Measurements from ENCODE around the gene TPCN1.
A peak's percentile ranks its signal among the peaks of the same experiment; 100 is the strongest.

TPCN1 gene

DNA sequence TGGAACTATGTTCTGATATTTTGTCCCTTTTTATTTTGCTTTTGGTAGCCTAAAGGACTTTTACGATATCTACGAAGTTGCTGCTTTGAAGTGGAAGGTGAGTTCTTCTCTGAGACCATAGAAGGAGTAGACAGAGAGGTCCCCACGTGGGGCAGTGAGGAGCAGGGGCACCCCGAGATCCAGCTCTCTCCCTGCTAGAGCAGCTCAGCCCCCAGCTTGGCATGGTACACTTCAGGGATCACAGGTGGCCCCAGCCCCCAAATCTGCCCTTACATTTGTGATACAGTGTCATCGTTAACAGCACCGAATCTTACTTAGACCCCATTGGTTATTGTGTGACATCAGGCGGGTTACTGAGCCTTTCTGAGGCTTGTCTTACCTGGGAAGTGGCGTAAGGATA lies 56.9 kb downstream of the TPCN1 start:
- Histone ChIP-seq H3K36me3 (ENCODE audit: control insufficient read depth, insufficient read depth, low read length, severe bottlenecking) (peaks cover 12% of the 10 kb centered on the region), H3K4me3 (ENCODE audit: low read length) (no peak overlapping the region), H3K27me3 (replicated peaks; ENCODE audit: control insufficient read depth, insufficient read depth, low read length) (no peaks in the 10 kb centered on the region), H3K4me1 (ENCODE audit: control insufficient read depth, insufficient read depth, low read length) (no peaks in the 10 kb centered on the region), H3K9ac (ENCODE audit: low read length) (no peak overlapping the region), H3K9me3 (ENCODE audit: control insufficient read depth, low read length) (no peaks in the 10 kb centered on the region)
- DNase-seq (ENCODE audit: low read depth): no peak

DNA sequence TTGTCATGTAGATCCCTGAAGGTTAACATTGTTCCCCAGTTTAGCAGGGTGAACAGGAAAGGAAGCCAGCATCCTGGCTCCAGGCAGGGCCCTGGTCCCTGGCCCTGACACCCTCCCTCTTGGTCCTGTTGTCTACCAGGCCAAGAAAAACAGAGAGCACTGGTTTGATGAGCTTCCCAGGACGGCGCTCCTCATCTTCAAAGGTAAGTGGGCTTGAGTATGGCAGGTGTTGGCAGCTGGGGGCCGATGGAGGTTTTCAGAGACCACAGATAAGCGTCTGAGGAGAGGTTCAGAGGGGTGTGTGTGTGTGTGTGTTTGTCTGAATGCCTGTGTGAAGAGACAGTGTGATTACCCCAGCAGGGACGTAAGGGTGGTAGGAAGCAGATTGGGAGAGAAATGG lies 57.4 kb downstream of the TPCN1 start:
- no peaks in the 10 kb centered on the region for H3K9me3 ChIP-seq (ENCODE audit: control insufficient read depth, low read length)
- H3K9ac ChIP-seq (ENCODE audit: low read length): no peak overlapping the region
- peaks cover 12% of the 10 kb centered on the region for H3K36me3 ChIP-seq (ENCODE audit: control insufficient read depth, insufficient read depth, low read length, severe bottlenecking)
- no peak for DNase-seq (ENCODE audit: low read depth)
- H3K27me3 ChIP-seq (replicated peaks; ENCODE audit: control insufficient read depth, insufficient read depth, low read length): no peaks in the 10 kb centered on the region
- no peak overlapping the region for H3K4me3 ChIP-seq (ENCODE audit: low read length)
- no peaks in the 10 kb centered on the region for H3K4me1 ChIP-seq (ENCODE audit: control insufficient read depth, insufficient read depth, low read length)

DNA sequence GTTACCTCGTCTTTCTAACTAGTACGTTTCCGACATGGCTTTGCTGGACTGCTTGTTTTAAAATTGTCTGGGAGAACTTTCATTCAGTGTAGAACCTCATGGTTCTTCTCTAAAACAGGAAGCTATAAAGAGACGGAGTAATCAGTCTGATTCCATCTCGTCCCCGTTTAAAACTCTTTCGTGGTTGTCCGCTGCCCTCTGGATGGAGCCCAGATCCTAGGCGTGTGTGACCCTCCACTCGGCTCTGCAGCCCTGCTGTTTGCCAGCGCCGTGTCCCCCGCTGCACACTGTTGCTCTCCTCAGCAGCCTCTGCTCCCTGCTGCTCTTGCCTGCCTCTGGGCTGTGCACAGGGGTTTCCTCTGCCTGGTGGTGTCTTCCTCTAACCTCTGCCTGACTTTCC lies 63.5 kb downstream of the TPCN1 start:
- no peaks in the 10 kb centered on the region for H3K4me1 ChIP-seq (ENCODE audit: control insufficient read depth, insufficient read depth, low read length)
- no peak for DNase-seq (ENCODE audit: low read depth)
- H3K9ac ChIP-seq (ENCODE audit: low read length): no peak overlapping the region

DNA sequence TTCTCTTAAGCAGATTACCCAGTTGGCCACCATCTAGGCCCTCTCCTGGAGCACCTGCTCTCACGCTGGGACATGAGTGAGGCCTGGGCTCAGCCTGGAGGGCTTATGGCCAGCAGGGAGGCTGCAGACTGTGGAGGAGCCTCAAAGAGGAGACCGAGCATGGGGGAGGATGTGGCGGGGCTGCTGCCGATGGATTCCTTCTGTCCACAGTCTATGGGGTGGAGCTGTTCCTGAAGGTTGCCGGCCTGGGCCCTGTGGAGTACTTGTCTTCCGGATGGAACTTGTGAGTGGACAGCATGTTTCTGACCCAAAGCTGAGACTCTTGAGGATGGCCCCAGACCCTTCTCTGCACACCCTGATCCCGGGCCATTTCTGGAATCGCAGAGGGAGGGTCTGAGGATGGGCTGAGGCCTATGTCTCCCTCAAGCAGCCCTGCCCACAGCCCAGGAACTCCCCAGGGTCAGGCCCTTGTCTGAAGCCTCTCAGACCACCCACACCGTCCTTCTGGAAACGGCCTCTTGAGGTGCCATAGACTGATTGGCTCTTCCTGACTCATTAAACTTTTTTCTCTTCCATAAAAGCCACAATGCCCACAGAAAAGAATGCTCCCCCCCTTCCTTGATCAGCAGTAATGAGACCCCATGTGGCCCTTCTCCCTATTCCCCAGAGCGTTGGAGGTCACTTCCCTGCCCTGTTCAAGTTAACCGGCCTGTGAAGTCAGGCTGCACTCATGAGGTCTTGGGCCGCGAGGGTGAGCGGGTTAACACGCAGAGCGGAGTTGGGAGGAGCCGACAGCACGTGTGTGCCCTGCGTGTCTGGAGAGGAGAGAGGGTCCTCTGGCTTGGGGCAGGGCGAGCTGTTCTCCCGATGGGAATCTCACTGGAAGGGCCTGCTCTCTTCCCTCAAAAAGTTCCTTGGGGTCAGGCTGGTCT lies 64.7 kb downstream of the TPCN1 start:
- H3K4me3 ChIP-seq (ENCODE audit: low read length): no peak overlapping the region
- DNase-seq (ENCODE audit: low read depth): no peak
- no peaks in the 10 kb centered on the region for H3K4me1 ChIP-seq (ENCODE audit: control insufficient read depth, insufficient read depth, low read length)
- H3K9ac ChIP-seq (ENCODE audit: low read length): no peak overlapping the region
- peaks cover 8% of the 10 kb centered on the region for H3K36me3 ChIP-seq (ENCODE audit: control insufficient read depth, insufficient read depth, low read length, severe bottlenecking)
- no peaks in the 10 kb centered on the region for H3K9me3 ChIP-seq (ENCODE audit: control insufficient read depth, low read length)
- no peaks in the 10 kb centered on the region for H3K27me3 ChIP-seq (replicated peaks; ENCODE audit: control insufficient read depth, insufficient read depth, low read length)

More for the DNA sequence above, 63.5 kb downstream of the TPCN1 start:
- H3K36me3 ChIP-seq (ENCODE audit: control insufficient read depth, insufficient read depth, low read length, severe bottlenecking): peaks cover 11% of the 10 kb centered on the region
- no peak overlapping the region for H3K4me3 ChIP-seq (ENCODE audit: low read length)
- H3K9me3 ChIP-seq (ENCODE audit: control insufficient read depth, low read length): no peaks in the 10 kb centered on the region
- no peaks in the 10 kb centered on the region for H3K27me3 ChIP-seq (replicated peaks; ENCODE audit: control insufficient read depth, insufficient read depth, low read length)

DNA sequence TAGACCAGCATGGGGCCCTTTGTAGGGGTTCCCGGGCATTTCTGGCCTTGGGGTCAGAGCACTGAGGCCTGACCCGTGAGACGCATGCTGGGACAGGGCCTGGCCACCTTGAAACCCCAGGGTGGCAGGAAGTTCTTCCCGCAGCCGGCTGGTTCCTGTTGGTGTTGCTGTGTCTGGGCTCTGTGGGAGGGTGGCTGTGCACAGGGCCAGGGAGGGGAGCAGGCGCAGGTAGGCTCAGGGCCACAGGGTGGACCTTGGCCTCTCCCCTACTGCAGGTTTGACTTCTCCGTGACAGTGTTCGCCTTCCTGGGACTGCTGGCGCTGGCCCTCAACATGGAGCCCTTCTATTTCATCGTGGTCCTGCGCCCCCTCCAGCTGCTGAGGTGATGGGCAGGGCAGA lies 65.4 kb downstream of the TPCN1 start:
- Histone ChIP-seq H3K4me3 (ENCODE audit: low read length) (no peak overlapping the region), H3K36me3 (ENCODE audit: control insufficient read depth, insufficient read depth, low read length, severe bottlenecking) (peaks cover 8% of the 10 kb centered on the region), H3K4me1 (ENCODE audit: control insufficient read depth, insufficient read depth, low read length) (peaks cover 5% of the 10 kb centered on the region), H3K27me3 (replicated peaks; ENCODE audit: control insufficient read depth, insufficient read depth, low read length) (no peaks in the 10 kb centered on the region), H3K9ac (ENCODE audit: low read length) (no peak overlapping the region), H3K9me3 (ENCODE audit: control insufficient read depth, low read length) (no peaks in the 10 kb centered on the region)
- DNase-seq (ENCODE audit: low read depth): no peak

DNA sequence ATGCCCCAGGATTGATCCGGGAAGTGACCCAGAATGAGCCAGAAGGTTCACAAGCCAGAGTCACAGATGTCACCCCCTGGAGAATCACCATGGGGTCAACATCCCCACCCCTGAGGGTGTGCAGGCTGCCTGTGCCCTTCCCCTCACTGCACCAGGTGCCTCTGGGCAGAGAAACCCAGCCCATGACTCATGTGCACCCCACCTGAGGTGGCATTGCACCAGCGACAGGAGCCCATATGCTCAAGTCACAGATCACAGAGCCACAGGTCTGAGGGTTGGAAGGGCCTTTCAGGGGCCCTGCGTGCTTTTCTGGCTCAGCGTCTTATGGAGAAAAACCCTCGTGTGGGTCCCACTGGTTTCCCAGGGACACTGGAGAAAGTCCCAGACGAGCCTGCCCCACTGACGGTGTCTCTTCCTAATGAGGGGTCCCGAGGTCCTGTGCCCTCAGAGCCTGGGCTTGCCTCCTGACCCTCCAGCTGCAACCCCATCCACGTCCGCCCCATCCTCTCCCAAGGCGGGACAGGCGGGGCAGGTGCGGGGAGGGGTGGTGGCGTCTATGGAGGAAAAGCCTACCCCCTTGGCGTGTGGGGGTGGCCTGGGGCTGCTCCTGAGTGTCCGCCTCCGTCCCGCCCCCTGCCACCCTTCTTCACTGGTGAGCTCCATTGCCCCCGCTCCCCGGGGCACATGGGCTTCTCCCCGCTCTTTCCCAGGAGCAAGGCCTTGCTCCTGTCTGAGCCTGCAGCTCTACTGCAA lies 66.1 kb downstream of the TPCN1 start:
- peaks cover 11% of the 10 kb centered on the region for H3K4me1 ChIP-seq (ENCODE audit: control insufficient read depth, insufficient read depth, low read length)
- no peaks in the 10 kb centered on the region for H3K27me3 ChIP-seq (replicated peaks; ENCODE audit: control insufficient read depth, insufficient read depth, low read length)
- H3K36me3 ChIP-seq (ENCODE audit: control insufficient read depth, insufficient read depth, low read length, severe bottlenecking): peaks cover 8% of the 10 kb centered on the region
- H3K9ac ChIP-seq (ENCODE audit: low read length): no peak overlapping the region
- no peak overlapping the region for H3K4me3 ChIP-seq (ENCODE audit: low read length)
- no peak for DNase-seq (ENCODE audit: low read depth)
- no peaks in the 10 kb centered on the region for H3K9me3 ChIP-seq (ENCODE audit: control insufficient read depth, low read length)

DNA sequence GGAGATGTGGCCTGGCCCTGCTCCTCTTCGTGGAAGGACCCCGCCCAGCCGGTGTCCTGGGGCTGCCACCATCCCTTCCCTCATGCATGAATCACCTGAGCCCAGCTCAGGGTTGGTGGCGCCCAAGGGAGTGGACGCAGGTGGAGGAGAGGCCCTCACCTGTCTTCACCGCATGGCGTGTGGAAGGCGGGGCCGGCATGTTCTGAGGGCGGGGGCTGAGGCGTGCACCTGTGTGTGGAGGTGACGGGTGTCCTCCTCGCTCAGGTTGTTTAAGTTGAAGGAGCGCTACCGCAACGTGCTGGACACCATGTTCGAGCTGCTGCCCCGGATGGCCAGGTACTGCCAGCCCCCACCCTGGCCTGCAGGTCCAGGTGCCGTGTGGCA lies 66.6 kb downstream of the TPCN1 start:
- no peak overlapping the region for H3K9ac ChIP-seq (ENCODE audit: low read length)
- H3K27me3 ChIP-seq (replicated peaks; ENCODE audit: control insufficient read depth, insufficient read depth, low read length): no peaks in the 10 kb centered on the region
- H3K4me3 ChIP-seq (ENCODE audit: low read length): no peak overlapping the region
- H3K9me3 ChIP-seq (ENCODE audit: control insufficient read depth, low read length): no peaks in the 10 kb centered on the region
- peaks cover 8% of the 10 kb centered on the region for H3K36me3 ChIP-seq (ENCODE audit: control insufficient read depth, insufficient read depth, low read length, severe bottlenecking)
- peaks cover 15% of the 10 kb centered on the region for H3K4me1 ChIP-seq (ENCODE audit: control insufficient read depth, insufficient read depth, low read length)
- DNase-seq (ENCODE audit: low read depth): no peak

DNA sequence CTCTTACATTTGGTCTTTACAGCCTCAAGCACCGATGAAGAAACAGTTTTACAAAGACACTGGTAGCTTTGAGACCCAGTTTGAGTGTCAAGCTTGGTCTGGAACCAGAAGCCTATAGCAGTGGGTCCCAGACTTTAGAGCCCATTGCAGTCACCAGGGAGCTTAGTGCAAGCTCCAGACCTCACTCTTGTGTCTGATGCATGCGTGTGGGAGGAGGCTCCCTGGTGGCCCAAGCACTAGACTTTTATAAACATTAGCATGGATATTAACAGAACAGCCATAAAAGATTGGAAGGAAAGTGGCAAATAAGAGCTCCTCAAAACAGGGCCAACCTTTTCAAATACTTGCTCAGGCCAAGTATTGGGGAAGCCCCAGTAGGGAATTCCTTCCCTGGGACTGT lies 68.1 kb downstream of the TPCN1 start:
- Histone ChIP-seq H3K9ac (ENCODE audit: low read length) (no peak overlapping the region), H3K4me3 (ENCODE audit: low read length) (no peak overlapping the region)
- DNase-seq (ENCODE audit: low read depth): no peak

DNA sequence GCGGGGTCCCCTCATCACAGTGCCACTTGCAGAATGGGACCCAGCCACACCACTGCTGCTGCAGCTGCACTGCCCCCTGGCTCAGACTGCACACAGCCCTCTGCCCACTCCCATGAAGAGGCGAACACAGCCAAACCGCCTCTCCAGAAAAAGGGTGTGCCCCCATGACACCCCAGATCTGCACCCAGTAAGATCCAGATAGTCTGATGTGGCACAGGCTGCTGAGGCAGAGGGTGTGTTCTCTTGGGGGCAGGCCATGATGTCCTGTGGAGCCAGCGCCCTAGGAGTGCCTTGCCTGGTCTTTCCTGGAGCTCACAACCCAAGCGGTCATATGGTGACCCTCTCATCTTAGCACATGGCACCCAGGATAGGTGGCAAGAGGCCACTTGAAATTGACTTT lies 69.2 kb downstream of the TPCN1 start:
- peaks cover 8% of the 10 kb centered on the region for H3K36me3 ChIP-seq (ENCODE audit: control insufficient read depth, insufficient read depth, low read length, severe bottlenecking)
- peaks cover 15% of the 10 kb centered on the region for H3K4me1 ChIP-seq (ENCODE audit: control insufficient read depth, insufficient read depth, low read length)
- H3K9me3 ChIP-seq (ENCODE audit: control insufficient read depth, low read length): no peaks in the 10 kb centered on the region
- DNase-seq (ENCODE audit: low read depth): no peak
- no peak overlapping the region for H3K9ac ChIP-seq (ENCODE audit: low read length)
- H3K4me3 ChIP-seq (ENCODE audit: low read length): no peak overlapping the region
- H3K27me3 ChIP-seq (replicated peaks; ENCODE audit: control insufficient read depth, insufficient read depth, low read length): no peaks in the 10 kb centered on the region

More for the DNA sequence above, 68.1 kb downstream of the TPCN1 start:
- Histone ChIP-seq H3K9me3 (ENCODE audit: control insufficient read depth, low read length) (no peaks in the 10 kb centered on the region), H3K27me3 (replicated peaks; ENCODE audit: control insufficient read depth, insufficient read depth, low read length) (no peaks in the 10 kb centered on the region), H3K4me1 (ENCODE audit: control insufficient read depth, insufficient read depth, low read length) (peaks cover 15% of the 10 kb centered on the region), H3K36me3 (ENCODE audit: control insufficient read depth, insufficient read depth, low read length, severe bottlenecking) (peaks cover 11% of the 10 kb centered on the region)

DNA sequence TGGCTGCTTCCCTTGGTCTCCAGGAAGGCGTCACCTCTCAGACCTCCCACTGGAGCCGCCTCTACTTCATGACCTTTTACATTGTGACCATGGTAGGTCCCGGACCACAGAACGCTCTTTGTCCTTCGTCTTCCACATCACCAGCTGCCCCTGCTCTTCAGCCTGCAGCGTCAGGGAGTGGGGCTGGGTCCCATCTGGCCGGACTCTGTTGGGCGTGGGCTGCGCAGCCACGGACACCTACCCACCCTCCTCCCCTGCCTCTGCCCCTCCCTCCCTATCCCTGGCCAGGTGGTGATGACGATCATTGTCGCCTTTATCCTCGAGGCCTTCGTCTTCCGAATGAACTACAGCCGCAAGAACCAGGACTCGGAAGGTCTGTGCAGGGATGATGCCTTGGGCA lies 70.3 kb downstream of the TPCN1 start:
- H3K36me3 ChIP-seq (ENCODE audit: control insufficient read depth, insufficient read depth, low read length, severe bottlenecking): peaks cover 15% of the 10 kb centered on the region
- peak overlapping the region; percentile 32 for H3K9ac ChIP-seq (ENCODE audit: low read length)
- peaks cover 15% of the 10 kb centered on the region for H3K4me1 ChIP-seq (ENCODE audit: control insufficient read depth, insufficient read depth, low read length)
- no peak for DNase-seq (ENCODE audit: low read depth)
- H3K27me3 ChIP-seq (replicated peaks; ENCODE audit: control insufficient read depth, insufficient read depth, low read length): no peaks in the 10 kb centered on the region
- no peaks in the 10 kb centered on the region for H3K9me3 ChIP-seq (ENCODE audit: control insufficient read depth, low read length)
- no peak overlapping the region for H3K4me3 ChIP-seq (ENCODE audit: low read length)

DNA sequence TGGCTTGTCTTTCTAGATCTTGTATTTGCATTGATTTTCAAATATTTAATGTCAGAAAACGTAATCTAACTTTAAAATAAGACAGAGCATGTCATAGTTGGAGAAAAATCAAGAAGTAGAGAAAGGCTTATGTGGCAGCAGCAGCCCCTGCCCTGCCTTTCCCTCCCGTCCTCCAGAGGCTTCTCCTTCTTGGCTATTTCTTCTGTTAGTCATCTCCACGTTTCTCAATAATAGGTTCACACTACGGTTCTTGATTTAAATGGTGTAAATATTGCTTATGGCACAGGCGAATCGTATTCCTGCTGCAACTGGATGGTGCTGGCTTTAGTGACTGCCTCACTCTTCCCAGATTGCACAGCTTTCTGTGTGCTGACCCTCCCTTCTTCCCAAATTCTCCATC lies 70.8 kb downstream of the TPCN1 start:
- Histone ChIP-seq H3K9ac (ENCODE audit: low read length) (peak overlapping the region; percentile 32), H3K27me3 (replicated peaks; ENCODE audit: control insufficient read depth, insufficient read depth, low read length) (no peaks in the 10 kb centered on the region)

More for the DNA sequence above, 70.8 kb downstream of the TPCN1 start:
- peak; percentile 51 for DNase-seq (ENCODE audit: low read depth)
- Histone ChIP-seq H3K4me1 (ENCODE audit: control insufficient read depth, insufficient read depth, low read length) (peaks cover 15% of the 10 kb centered on the region), H3K9me3 (ENCODE audit: control insufficient read depth, low read length) (no peaks in the 10 kb centered on the region), H3K4me3 (ENCODE audit: low read length) (no peak overlapping the region), H3K36me3 (ENCODE audit: control insufficient read depth, insufficient read depth, low read length, severe bottlenecking) (peaks cover 16% of the 10 kb centered on the region)

Measured in adipocyte (in vitro differentiated cells).